B cell (primary cell): ENCODE results near the gene FCER1G. TPM values are rescaled to one million over a fixed set of nuclear protein-coding genes. Genes with fewer than 3 reads are reported as not detected.

Experiments used
- ATAC-seq: fragments of 200-7000 bp; cut with Tn5 transposase; one replicate; pipeline ENCODE4 v1.10.0; 2021; ENCODE audit warnings: low read depth, mild to moderate bottlenecking, moderate number of reproducible peaks, moderate library complexity
- CTCF ChIA-PET: fragments of 350-600 bp; sonication (Branson Sonifier 250); formaldehyde crosslinking; loops from one replicate; lab custom pipeline; 2021; ENCODE audit warnings: antibody characterized with exemption, inconsistent platforms; lab: Charles Lee
- POLR2A ChIA-PET: fragments of 350-600 bp; sonication (Branson Sonifier 250); formaldehyde crosslinking; loops from one replicate; lab custom pipeline; 2021; ENCODE audit warnings: antibody characterized with exemption; lab: Charles Lee
- DNase-seq: peaks from one replicate; pipeline ENCODE4 v3.0.0; 2013
- H2AFZ ChIP-seq: 2 replicates; pipeline ENCODE4 v1.6.1; 2012; ENCODE audit warnings: mild to moderate bottlenecking, low read depth, low read length; ENCODE audit not compliant: insufficient read depth, poor library complexity, severe bottlenecking
- H3K27ac ChIP-seq, 2 donors: 1 replicate in 1 of 2; 2 replicates in 1 of 2; pipeline ENCODE4 v1.5.1; 2012 to 2013; ENCODE audit warnings: low read length in 2 of 2, mild to moderate bottlenecking in 2 of 2, moderate library complexity in 1 of 2
- H3K27me3 ChIP-seq, 4 experiments: fragments of 200-600 bp in 1 of 4; sonication (generic) in 1 of 4; replicated peaks in 1 of 4; 1 replicate in 2 of 4; 2 replicates in 2 of 4; pipeline versions ENCODE4 v1.6.1 to v1.7.0; 2013 to 2016; ENCODE audit warnings: low read length in 3 of 4, mild to moderate bottlenecking in 2 of 4, mixed read lengths in 1 of 4, moderate library complexity in 1 of 4; ENCODE audit not compliant: insufficient read depth in 4 of 4, control insufficient read depth in 3 of 4; ENCODE audit errors: control extremely low read depth in 1 of 4
- H3K36me3 ChIP-seq, 2 experiments: replicated peaks in 1 of 2; 1 replicate in 1 of 2; 2 replicates in 1 of 2; pipeline versions ENCODE4 v1.6.1 to v1.7.1; 2013; ENCODE audit warnings: low read length in 1 of 2; ENCODE audit not compliant: insufficient read depth in 2 of 2, control insufficient read depth in 1 of 2; ENCODE audit errors: control extremely low read depth in 1 of 2, extremely low read depth in 1 of 2
- H3K4me1 ChIP-seq, 2 donors: fragments of 200-600 bp in 1 of 2; sonication (generic) in 1 of 2; 1 replicate in 1 of 2; 2 replicates in 1 of 2; pipeline versions ENCODE4 v1.5.1 to v1.6.1; 2013 to 2017; ENCODE audit warnings: low read length in 2 of 2; ENCODE audit not compliant: control insufficient read depth in 2 of 2, insufficient read depth in 2 of 2
- H3K4me2 ChIP-seq: replicated peaks from 2 replicates; pipeline ENCODE3; 2012; ENCODE audit warnings: mild to moderate bottlenecking, low read depth, low read length; ENCODE audit not compliant: poor library complexity, severe bottlenecking
- H3K4me3 ChIP-seq, 5 experiments: fragments of 200-600 bp in 1 of 5; sonication (generic) in 1 of 5; 1 replicate in 3 of 5; 2 replicates in 2 of 5; pipeline versions ENCODE4 v1.5.1 to v1.7.0; 2011 to 2016; ENCODE audit warnings: low read length in 4 of 5, mild to moderate bottlenecking in 4 of 5, low read depth in 2 of 5, control low read depth in 1 of 5, moderate library complexity in 1 of 5; ENCODE audit not compliant: insufficient read depth in 1 of 5; ENCODE audit errors: control extremely low read depth in 1 of 5, extremely low read depth in 1 of 5
- H3K79me2 ChIP-seq: fragments of 200-600 bp; sonication (generic); one replicate; pipeline ENCODE4 v1.6.0; 2016; ENCODE audit warnings: low read length; ENCODE audit not compliant: control insufficient read depth, insufficient read depth
- H3K9ac ChIP-seq: fragments of 200-600 bp; sonication (generic); 2 replicates; pipeline ENCODE4 v1.6.1; 2017; ENCODE audit warnings: mild to moderate bottlenecking, low read length, moderate library complexity
- H3K9me3 ChIP-seq, 3 donors: one replicate each; pipeline versions ENCODE4 v1.6.1 to v1.7.1; 2013; ENCODE audit warnings: low read length in 2 of 3; ENCODE audit not compliant: control insufficient read depth in 2 of 3, insufficient read depth in 1 of 3; ENCODE audit errors: control extremely low read depth in 1 of 3
- H4K20me1 ChIP-seq: 2 replicates; pipeline ENCODE4 v1.6.0; 2012; ENCODE audit warnings: mild to moderate bottlenecking, low read length; ENCODE audit not compliant: insufficient read depth, control insufficient read depth, poor library complexity, severe bottlenecking
- H3K27ac Mint-ChIP-seq: one replicate; pipeline ENCODE4 v1.8.0; 2021; ENCODE audit warnings: mixed read lengths
- H3K27me3 Mint-ChIP-seq: one replicate; pipeline ENCODE4 v1.8.0; 2021; ENCODE audit warnings: mixed read lengths
- H3K4me1 Mint-ChIP-seq: one replicate; pipeline ENCODE4 v1.8.0; 2021; ENCODE audit warnings: mixed read lengths
- H3K4me3 Mint-ChIP-seq: one replicate; pipeline ENCODE4 v1.8.0; 2021; ENCODE audit warnings: mixed read lengths
- H3K9me3 Mint-ChIP-seq: one replicate; pipeline ENCODE4 v1.8.0; 2022; ENCODE audit warnings: mixed read lengths; ENCODE audit not compliant: insufficient read depth
- EZH2 ChIP-seq: IDR thresholded peaks from 2 replicates; pipeline ENCODE4 v1.6.1; 2012; ENCODE audit warnings: borderline replicate concordance, low read depth, mild to moderate bottlenecking, moderate library complexity, low read length; ENCODE audit not compliant: insufficient read depth, poor library complexity, severe bottlenecking
- WGBS: methylation state at CpG from one replicate; pipeline ENCODE4 v1.1.5; 2013; ENCODE audit warnings: missing lambda C conversion rate; ENCODE audit not compliant: insufficient coverage; 5-methylcytosine and 5-hydroxymethylcytosine counted together
- intact Hi-C: fragments of 100-400 bp; cut with micrococcal nuclease; formaldehyde crosslinking; loops from one replicate; pipeline ENCODE4 v1.10.0; 2022
- polyA plus RNA-seq: library from polyadenylated mRNA; depleted of rRNA; stranded (reverse); fragments of >200 nt; gene quantifications from 2 replicates; pipeline ENCODE4 v1.2.3, GENCODE V29; 2012
- total RNA-seq, 2 donors: library from RNA; stranded (reverse); fragments of 120-200 nt in 1 of 2; gene quantifications; 1 replicate in 1 of 2; 2 replicates in 1 of 2; pipeline versions ENCODE4 v1.2.3 to v1.2.4, GENCODE V29; 2013 to 2022
- TF ChIP-seq, protein P1 (sequence below): fragments of 200-600 bp; IDR thresholded peaks from one replicate; pipeline ENCODE4 v1.8.0; 2022; ENCODE audit warnings: antibody characterized with exemption, mild to moderate bottlenecking

FCER1G gene
- total and polyA plus RNA-seq, 2 donors (not counting 1 experiment from before 2014, with no cell fraction given): 0.76 to 13.6 TPM

DNA sequence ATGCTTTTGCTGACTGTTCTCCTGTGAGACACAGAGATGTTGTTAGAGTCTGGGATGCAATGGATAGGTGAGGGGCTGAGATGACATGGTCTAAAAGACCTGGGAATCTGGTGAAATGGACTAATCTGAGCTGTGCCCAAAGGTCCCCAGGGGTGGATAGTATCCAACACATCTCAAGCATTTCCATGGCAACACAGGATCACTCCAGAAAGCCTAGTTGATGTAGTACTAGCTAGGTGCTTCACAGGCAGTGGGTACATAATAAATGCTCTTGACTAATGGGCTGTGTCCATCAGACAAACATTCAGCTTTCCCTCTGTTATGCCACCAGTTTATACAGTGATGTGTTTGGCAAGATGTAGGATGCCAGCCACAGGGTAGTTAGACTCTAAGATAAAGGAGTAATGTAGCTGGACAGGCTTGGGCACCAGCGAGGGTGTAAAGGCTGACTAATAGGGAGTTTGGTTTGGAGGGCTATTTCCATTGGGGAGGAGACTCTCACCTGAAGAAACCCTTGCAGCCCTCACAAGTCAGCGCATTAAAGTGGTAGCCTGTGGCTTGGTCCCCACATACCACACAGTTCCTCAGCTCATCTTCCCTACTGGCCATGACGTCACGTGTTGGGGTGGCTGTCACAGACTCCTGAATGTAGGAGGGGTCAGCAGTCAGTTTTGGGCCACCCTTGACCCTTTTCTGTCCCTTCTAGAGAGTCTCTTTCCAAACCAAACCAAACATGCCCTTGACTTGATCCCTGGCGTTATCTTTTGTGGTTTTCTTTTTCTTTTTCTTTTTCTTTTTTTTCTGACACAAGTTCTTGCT is 21.1 kb downstream of the FCER1G start:
- TF ChIP-seq, protein P1, sequence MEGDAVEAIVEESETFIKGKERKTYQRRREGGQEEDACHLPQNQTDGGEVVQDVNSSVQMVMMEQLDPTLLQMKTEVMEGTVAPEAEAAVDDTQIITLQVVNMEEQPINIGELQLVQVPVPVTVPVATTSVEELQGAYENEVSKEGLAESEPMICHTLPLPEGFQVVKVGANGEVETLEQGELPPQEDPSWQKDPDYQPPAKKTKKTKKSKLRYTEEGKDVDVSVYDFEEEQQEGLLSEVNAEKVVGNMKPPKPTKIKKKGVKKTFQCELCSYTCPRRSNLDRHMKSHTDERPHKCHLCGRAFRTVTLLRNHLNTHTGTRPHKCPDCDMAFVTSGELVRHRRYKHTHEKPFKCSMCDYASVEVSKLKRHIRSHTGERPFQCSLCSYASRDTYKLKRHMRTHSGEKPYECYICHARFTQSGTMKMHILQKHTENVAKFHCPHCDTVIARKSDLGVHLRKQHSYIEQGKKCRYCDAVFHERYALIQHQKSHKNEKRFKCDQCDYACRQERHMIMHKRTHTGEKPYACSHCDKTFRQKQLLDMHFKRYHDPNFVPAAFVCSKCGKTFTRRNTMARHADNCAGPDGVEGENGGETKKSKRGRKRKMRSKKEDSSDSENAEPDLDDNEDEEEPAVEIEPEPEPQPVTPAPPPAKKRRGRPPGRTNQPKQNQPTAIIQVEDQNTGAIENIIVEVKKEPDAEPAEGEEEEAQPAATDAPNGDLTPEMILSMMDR: no peak
- TF ChIP-seq EZH2: no peak
- DNase-seq: no peak
- POLR2A ChIA-PET: no interaction called here
- H3K36me3 ChIP-seq: no peaks in the 10 kb centered on the region
- CTCF ChIA-PET: interaction anchor here (0.6 to 2.5 kb wide), 3 partner anchors 10 to 146 kb away, joined by 5 to 8 read pairs (median 7); partner anchors contain the start of gene TOMM40L
- Mint-ChIP-seq H3K4me1 (no peaks in the 10 kb centered on the region), H3K27ac (no peak overlapping the region), H3K27me3 (peaks cover 28% of the 10 kb centered on the region), H3K9me3 (no peaks in the 10 kb centered on the region), H3K4me3 (no peak overlapping the region)
- intact Hi-C loops: no loop called here
- no peaks in the 10 kb centered on the region for H4K20me1 ChIP-seq
- no peak overlapping the region for H3K27ac ChIP-seq
- no peaks in the 10 kb centered on the region for H3K79me2 ChIP-seq
- no peak overlapping the region for H2AFZ ChIP-seq
- no CpG with 5 or more reads among the region's 5 CpGs for WGBS
- peaks cover 0 to 15% (median 0%) of the 10 kb centered on the region in 4 experiments for H3K27me3 ChIP-seq
- H3K4me2 ChIP-seq: no peak overlapping the region
- no peak overlapping the region for H3K4me3 ChIP-seq
- no peak overlapping the region for H3K9ac ChIP-seq
- no peaks in the 10 kb centered on the region for H3K4me1 ChIP-seq
- H3K9me3 ChIP-seq: no peaks in the 10 kb centered on the region
- ATAC-seq: no peak

DNA sequence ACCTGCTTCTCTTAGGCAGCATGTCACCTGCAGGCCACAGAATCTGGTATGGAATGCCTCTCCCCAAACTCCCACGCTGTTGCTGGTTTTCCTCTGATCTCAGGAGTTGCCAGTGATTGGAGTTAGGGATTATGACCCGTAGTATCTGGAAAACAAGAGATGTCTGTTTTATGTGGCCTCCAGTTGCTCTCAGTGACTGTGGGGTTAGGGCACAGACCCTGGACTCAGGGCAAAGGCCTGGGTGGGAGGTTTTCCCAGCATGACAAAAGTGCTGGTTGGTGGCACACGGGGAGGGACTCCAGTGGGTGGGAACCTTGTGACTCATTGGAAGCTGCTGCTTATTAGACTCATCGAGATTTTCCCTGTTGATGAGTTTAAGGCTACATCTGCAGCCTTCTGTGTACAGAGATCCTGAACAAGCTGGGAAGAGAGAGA is 23.0 kb downstream of the FCER1G start, which contains the start of gene NR1I3:
TSS of gene NR1I3 (minus strand) at position 165 of the 435 bp plus-strand sequence. CDS start 1,638 bp downstream, outside the sequence.
- no peak within 1 kb of the TSS for H3K4me3 ChIP-seq
- no peaks in the 10 kb centered on the region for H3K79me2 ChIP-seq
- H3K27me3 ChIP-seq: peaks cover 0 to 15% (median 0%) of the 10 kb centered on the region in 4 experiments
- H2AFZ ChIP-seq: no peak within 1 kb of the TSS
- CTCF ChIA-PET: interaction anchor here (0.7 to 1.5 kb wide), 4 partner anchors 10 to 144 kb away, joined by 3 to 6 read pairs (median 4); no protein-coding TSS in a partner anchor
- no peak within 1 kb of the TSS for H3K9ac ChIP-seq
- no peak for TF ChIP-seq EZH2
- TF ChIP-seq, protein P1: no peak
- no peaks in the 10 kb centered on the region for H3K4me1 ChIP-seq
- Mint-ChIP-seq H3K4me1 (peaks cover 2% of the 10 kb centered on the region), H3K27ac (no peak within 1 kb of the TSS), H3K9me3 (no peaks in the 10 kb centered on the region), H3K27me3 (peaks cover 28% of the 10 kb centered on the region), H3K4me3 (no peak within 1 kb of the TSS)
- no peak within 1 kb of the TSS for H3K27ac ChIP-seq
- no peaks in the 10 kb centered on the region for H4K20me1 ChIP-seq
- intact Hi-C loops: no loop called here
- no peak for DNase-seq
- WGBS: 88% methylated on average over 4 of the region's 4 CpGs
- ATAC-seq: no peak
- no peaks in the 10 kb centered on the region for H3K36me3 ChIP-seq
- H3K9me3 ChIP-seq: no peaks in the 10 kb centered on the region
- POLR2A ChIA-PET: no interaction called here
- H3K4me2 ChIP-seq: no peak within 1 kb of the TSS
